ENCODE data around the gene SMTNL1.

SMTNL1 gene, protein sequence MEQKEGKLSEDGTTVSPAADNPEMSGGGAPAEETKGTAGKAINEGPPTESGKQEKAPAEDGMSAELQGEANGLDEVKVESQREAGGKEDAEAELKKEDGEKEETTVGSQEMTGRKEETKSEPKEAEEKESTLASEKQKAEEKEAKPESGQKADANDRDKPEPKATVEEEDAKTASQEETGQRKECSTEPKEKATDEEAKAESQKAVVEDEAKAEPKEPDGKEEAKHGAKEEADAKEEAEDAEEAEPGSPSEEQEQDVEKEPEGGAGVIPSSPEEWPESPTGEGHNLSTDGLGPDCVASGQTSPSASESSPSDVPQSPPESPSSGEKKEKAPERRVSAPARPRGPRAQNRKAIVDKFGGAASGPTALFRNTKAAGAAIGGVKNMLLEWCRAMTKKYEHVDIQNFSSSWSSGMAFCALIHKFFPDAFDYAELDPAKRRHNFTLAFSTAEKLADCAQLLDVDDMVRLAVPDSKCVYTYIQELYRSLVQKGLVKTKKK

DNA sequence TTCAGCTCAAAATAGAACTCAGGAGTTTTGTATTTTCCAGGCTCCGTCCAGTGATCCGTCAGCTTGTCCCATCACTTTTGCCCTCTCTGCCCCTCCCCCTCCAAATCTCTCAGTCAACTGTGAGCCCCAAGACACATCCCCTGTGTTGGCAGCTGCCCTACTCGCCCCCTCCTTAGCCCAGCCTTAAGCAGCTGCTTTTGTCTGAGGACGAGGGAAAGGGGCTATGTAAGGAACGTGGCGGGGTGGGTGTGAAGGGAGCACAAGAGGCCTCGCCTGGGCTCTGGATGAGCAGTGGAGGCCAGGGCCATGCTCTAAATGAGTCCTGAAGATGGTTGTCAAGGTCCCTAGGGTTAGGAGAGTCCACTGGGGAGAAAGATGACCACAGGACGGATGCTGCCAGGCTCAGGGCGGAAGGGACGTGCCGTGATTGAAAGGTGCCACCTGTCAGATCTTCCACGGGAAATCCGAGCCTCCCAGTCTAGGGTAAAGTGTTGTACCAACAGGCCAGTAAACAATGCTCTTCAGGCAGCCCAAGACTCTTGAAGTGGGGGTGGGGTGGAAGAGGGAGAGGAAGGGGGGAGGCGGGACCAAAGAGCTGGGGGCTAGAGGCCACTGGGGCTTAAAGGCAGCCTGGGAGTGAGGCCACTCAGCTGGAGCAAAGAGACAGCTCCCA lies at the start of gene SMTNL1:
SMTNL1 (plus strand) TSS at position 649 of the 673 bp plus-strand sequence. CDS start 5,048 bp downstream, outside the sequence.
- H3K27ac ChIP-seq (ENCODE audit: low read depth, low read length), result no peak within 1 kb of the TSS
- H3K9me3 ChIP-seq (ENCODE audit: control insufficient read depth in 1 of 2, low read length in 2 of 2), result no peaks in the 10 kb centered on the region
- H3K27me3 ChIP-seq (ENCODE audit: control insufficient read depth in 1 of 2, insufficient read depth in 2 of 2, low read length in 2 of 2), result no peaks in the 10 kb centered on the region
- H3K36me3 ChIP-seq (ENCODE audit: control insufficient read depth in 1 of 2, insufficient read depth in 2 of 2, low read length in 2 of 2), result no peaks in the 10 kb centered on the region
- no peaks in the 10 kb centered on the region for H3K4me1 ChIP-seq (ENCODE audit: control insufficient read depth in 1 of 2, insufficient read depth in 2 of 2, low read length in 2 of 2)
- H3K9ac ChIP-seq (ENCODE audit: low read depth in 1 of 2, low read length in 2 of 2), result no peak within 1 kb of the TSS
- H3K4me3 ChIP-seq (ENCODE audit: low read depth in 1 of 2, low read length in 2 of 2), result no peak within 1 kb of the TSS

DNA sequence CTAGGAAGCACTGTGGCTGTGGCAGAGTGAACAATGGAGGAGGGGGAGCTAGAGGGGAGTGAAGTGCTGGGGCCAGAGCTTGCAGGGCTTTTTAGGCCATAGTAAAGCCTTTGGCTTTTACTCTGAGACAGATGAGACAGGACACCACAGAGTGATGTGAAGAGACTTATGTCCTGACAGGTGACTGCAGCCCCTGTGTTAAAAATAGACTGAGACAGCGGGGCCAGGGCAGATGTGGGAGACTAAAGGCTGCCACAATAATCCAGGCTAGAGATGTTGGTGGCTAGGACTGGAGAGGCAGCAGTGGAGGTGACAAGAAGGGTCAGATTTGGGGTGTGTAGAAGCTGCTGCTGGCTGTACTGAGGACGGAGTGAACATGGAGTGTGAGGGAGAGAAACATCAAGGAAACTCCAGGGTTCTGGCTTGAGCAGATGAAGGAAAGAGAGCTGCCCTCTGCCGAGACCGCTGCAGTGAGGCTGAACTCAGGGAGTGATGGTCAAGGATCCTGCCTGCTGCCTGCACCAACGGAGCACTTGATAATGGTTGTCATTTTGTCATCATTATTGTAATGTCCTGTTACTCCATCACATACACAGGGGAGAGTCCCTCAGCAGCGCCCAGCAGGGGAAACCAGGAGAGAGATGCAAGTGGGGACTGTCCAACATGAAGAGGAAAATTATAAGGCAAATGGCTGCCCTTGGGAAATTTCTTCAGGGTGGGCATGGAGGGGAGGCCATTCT lies 49.3 kb upstream of the SMTNL1 start:
- Histone ChIP-seq H3K9ac (ENCODE audit: low read depth in 1 of 2, low read length in 2 of 2) (no peak overlapping the region), H3K9me3 (ENCODE audit: control insufficient read depth in 1 of 2, low read length in 2 of 2) (no peaks in the 10 kb centered on the region), H3K27ac (ENCODE audit: low read depth, low read length) (no peak overlapping the region), H3K27me3 (ENCODE audit: control insufficient read depth in 1 of 2, insufficient read depth in 2 of 2, low read length in 2 of 2) (peaks cover 6 to 8% of the 10 kb centered on the region in 2 donors), H3K36me3 (ENCODE audit: control insufficient read depth in 1 of 2, insufficient read depth in 2 of 2, low read length in 2 of 2) (peaks cover 4 to 48% of the 10 kb centered on the region in 2 donors), H3K4me1 (ENCODE audit: control insufficient read depth in 1 of 2, insufficient read depth in 2 of 2, low read length in 2 of 2) (peaks cover 0 to 7% of the 10 kb centered on the region in 2 donors), H3K4me3 (ENCODE audit: low read depth in 1 of 2, low read length in 2 of 2) (no peak overlapping the region)

DNA sequence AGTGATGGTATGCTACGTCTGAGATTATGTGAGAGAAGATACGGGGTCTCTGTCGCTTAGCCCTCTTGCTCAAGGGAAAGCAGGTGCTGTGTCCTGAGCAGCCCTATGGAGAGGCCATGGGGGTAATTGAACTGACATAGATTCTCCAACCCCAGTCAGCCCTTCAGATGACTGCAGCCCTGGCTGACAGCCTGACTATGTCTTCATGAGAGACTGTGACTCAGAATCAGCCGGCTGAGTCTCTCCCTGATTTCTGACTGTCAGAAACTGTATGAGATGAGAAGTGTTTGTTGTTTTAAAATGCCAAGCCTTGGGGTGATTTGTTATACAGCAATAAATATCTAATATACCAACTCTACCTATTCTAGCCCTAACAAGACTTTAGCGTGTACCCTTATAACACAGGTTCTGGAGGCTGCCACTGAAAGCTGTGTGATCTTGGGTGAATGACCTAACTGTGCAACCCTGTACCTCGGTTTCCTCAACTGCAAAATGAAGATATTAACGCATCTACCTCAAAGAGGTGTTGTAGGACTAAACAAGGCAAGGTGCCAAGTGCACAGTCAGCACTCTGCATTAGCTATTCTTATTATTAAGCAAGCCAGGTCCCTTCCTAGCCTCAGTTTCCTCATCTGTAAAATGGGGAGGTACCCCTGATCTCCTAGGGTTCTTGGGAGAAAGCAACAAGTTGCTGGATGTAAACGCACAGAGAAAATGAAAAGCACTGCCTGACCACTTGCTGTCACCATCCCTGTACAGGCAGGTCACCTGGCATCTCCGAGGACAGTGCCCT lies 46.7 kb upstream of the SMTNL1 start:
- Histone ChIP-seq H3K9me3 (ENCODE audit: control insufficient read depth in 1 of 2, low read length in 2 of 2) (no peaks in the 10 kb centered on the region), H3K4me1 (ENCODE audit: control insufficient read depth in 1 of 2, insufficient read depth in 2 of 2, low read length in 2 of 2) (no peaks in the 10 kb centered on the region), H3K9ac (ENCODE audit: low read depth in 1 of 2, low read length in 2 of 2) (no peak overlapping the region), H3K4me3 (ENCODE audit: low read depth in 1 of 2, low read length in 2 of 2) (no peak overlapping the region), H3K36me3 (ENCODE audit: control insufficient read depth in 1 of 2, insufficient read depth in 2 of 2, low read length in 2 of 2) (peaks cover 0 to 47% of the 10 kb centered on the region in 2 donors), H3K27ac (ENCODE audit: low read depth, low read length) (no peak overlapping the region), H3K27me3 (ENCODE audit: control insufficient read depth in 1 of 2, insufficient read depth in 2 of 2, low read length in 2 of 2) (no peaks in the 10 kb centered on the region)

DNA sequence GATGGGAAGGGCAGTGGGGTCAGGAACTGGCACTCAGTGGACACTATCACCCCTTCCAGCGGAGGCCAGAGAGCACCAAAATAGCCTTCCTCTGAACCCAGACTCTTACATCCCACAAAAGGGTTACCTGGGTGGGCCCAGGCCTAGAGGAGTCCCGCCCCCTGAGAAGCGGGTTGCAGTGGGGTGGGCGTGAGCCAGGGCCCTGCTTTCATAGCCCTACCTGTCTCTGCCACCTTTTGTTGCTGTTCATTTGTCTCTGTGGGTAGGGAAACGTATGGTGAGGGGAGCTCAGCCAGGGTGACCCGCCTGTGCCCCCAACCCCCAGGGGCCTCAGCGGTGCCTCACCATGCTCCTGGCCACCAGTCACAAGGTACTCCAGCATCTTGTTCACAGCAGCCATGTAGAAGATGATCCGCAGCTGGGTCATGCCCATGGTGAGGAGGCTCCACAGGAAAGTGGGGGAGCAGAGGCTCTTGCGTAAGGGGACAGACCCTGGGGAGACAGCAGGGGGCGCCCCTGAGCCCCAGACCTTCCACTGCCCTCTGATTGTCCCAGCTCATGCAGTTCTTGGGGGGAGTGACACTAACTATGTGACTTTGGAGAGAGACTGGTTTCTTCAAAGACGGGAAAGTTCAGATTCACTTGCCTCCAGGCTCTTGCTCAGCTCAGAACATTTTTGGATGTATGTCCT lies 45.9 kb upstream of the SMTNL1 start:
- Histone ChIP-seq H3K9ac (ENCODE audit: low read depth in 1 of 2, low read length in 2 of 2) (no peak overlapping the region), H3K27me3 (ENCODE audit: control insufficient read depth in 1 of 2, insufficient read depth in 2 of 2, low read length in 2 of 2) (no peaks in the 10 kb centered on the region), H3K27ac (ENCODE audit: low read depth, low read length) (no peak overlapping the region), H3K36me3 (ENCODE audit: control insufficient read depth in 1 of 2, insufficient read depth in 2 of 2, low read length in 2 of 2) (peaks cover 3 to 44% of the 10 kb centered on the region in 2 donors), H3K4me3 (ENCODE audit: low read depth in 1 of 2, low read length in 2 of 2) (no peak overlapping the region), H3K9me3 (ENCODE audit: control insufficient read depth in 1 of 2, low read length in 2 of 2) (no peaks in the 10 kb centered on the region), H3K4me1 (ENCODE audit: control insufficient read depth in 1 of 2, insufficient read depth in 2 of 2, low read length in 2 of 2) (peaks cover 1 to 3% of the 10 kb centered on the region in 2 donors)

GRCh38 chr11:57493507-57494503 lies 43.6 kb upstream of the SMTNL1 start:
- Histone ChIP-seq H3K27me3 (ENCODE audit: control insufficient read depth in 1 of 2, insufficient read depth in 2 of 2, low read length in 2 of 2) (no peaks in the 10 kb centered on the region), H3K9me3 (ENCODE audit: control insufficient read depth in 1 of 2, low read length in 2 of 2) (no peaks in the 10 kb centered on the region), H3K27ac (ENCODE audit: low read depth, low read length) (no peak overlapping the region), H3K9ac (ENCODE audit: low read depth in 1 of 2, low read length in 2 of 2) (no peak overlapping the region), H3K4me1 (ENCODE audit: control insufficient read depth in 1 of 2, insufficient read depth in 2 of 2, low read length in 2 of 2) (peaks cover 24 to 26% of the 10 kb centered on the region in 2 donors), H3K4me3 (ENCODE audit: low read depth in 1 of 2, low read length in 2 of 2) (no peak overlapping the region), H3K36me3 (ENCODE audit: control insufficient read depth in 1 of 2, insufficient read depth in 2 of 2, low read length in 2 of 2) (peaks cover 4 to 24% of the 10 kb centered on the region in 2 donors)

DNA sequence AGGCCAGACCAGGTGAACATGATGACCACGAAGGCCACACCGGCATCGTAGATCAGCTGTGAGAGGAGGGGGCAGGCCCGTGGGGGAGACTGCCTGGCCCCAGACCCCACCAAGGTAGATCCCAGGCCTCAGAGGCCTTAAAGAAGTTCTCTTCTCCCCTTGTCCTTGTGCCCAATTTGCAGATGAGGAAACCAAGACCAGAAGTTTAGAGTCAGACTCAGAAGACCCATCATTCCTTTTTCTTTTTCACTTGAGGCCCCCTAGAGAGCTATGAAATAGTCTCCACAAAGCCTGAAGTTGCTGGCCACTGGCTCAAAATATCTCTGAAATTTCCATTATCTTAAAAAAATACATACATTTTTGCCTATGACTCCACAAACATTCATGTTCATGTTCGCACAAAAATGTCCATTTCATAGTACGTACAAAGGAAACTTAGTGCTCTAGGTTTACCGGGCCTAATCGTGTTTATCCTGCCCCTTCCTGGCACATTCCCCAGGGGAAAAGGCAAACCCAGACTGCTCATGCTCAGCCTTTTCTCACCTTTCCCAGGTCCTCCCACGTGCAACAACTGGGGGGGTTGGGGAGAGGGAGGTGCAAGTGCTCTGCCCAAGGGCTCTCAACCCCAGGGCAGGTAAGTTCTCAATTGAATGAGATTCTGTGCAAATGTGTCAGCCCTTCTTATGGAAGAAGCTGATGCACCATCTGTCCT lies 41.1 kb upstream of the SMTNL1 start:
- no peak overlapping the region for H3K9ac ChIP-seq (ENCODE audit: low read depth in 1 of 2, low read length in 2 of 2)
- H3K27me3 ChIP-seq (ENCODE audit: control insufficient read depth in 1 of 2, insufficient read depth in 2 of 2, low read length in 2 of 2), result no peaks in the 10 kb centered on the region
- no peak overlapping the region for H3K4me3 ChIP-seq (ENCODE audit: low read depth in 1 of 2, low read length in 2 of 2)
- peaks cover 36 to 37% of the 10 kb centered on the region in 2 donors for H3K4me1 ChIP-seq (ENCODE audit: control insufficient read depth in 1 of 2, insufficient read depth in 2 of 2, low read length in 2 of 2)
- H3K27ac ChIP-seq (ENCODE audit: low read depth, low read length), result no peak overlapping the region
- peaks cover 4 to 10% of the 10 kb centered on the region in 2 donors for H3K36me3 ChIP-seq (ENCODE audit: control insufficient read depth in 1 of 2, insufficient read depth in 2 of 2, low read length in 2 of 2)
- H3K9me3 ChIP-seq (ENCODE audit: control insufficient read depth in 1 of 2, low read length in 2 of 2), result no peaks in the 10 kb centered on the region

DNA sequence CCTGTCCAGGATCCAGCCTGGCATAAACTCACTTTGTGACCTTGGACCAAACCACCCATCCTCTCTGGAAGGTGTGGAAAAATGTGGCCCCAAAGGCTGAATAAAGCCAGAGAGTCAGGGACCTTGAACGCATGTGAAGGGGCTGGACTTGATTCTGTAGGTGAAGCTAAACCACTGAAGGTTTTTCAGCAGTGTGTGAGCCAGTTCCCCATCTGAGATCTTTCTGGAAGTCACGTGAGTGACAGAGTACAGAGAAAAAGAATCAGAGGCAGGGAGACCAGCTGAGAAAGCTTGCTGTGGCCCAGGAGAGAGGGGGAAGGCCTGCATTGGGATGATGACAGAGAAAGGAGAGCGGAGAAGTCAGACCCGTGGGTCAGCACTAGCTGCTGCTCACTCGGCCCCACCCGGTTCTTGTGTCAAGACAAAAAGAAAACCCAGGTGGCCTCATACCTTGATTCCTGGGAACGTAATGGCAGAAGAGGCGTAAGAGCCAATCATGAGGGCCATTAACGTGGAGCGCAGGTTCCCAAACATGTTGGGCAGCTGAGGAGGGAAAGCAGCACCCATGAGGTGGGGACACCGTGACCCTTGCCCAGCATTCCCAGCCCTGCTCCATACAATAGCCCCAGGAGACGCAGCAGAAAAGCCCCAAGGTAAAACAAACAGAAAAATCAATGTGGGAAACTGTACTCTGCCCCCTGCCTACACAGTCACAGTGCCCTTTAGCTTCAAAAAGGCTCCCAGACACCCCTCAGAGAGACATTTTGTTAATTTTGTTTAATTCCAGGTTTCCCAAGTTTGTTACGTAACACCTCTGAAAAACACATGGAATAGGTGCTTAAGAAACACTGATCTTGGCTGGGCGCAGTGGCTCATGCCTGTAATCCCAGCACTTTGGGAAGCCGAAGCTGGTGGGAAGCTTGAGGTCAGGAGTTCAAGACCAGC lies 39.8 kb upstream of the SMTNL1 start:
- Histone ChIP-seq H3K27me3 (ENCODE audit: control insufficient read depth in 1 of 2, insufficient read depth in 2 of 2, low read length in 2 of 2) (no peaks in the 10 kb centered on the region), H3K36me3 (ENCODE audit: control insufficient read depth in 1 of 2, insufficient read depth in 2 of 2, low read length in 2 of 2) (peaks cover 4 to 10% of the 10 kb centered on the region in 2 donors), H3K4me3 (ENCODE audit: low read depth in 1 of 2, low read length in 2 of 2) (no peak overlapping the region), H3K9ac (ENCODE audit: low read depth in 1 of 2, low read length in 2 of 2) (peak overlapping the region in 1 of 2 donors; percentile 26), H3K27ac (ENCODE audit: low read depth, low read length) (peak overlapping the region; percentile 45), H3K4me1 (ENCODE audit: control insufficient read depth in 1 of 2, insufficient read depth in 2 of 2, low read length in 2 of 2) (peaks cover 41 to 45% of the 10 kb centered on the region in 2 donors), H3K9me3 (ENCODE audit: control insufficient read depth in 1 of 2, low read length in 2 of 2) (no peaks in the 10 kb centered on the region)
